HEK293 (cell line): ENCODE results near the gene ENTPD3.
A peak's percentile ranks its signal among the peaks of the same experiment; 100 is the strongest.

Source experiments
- CTCF ChIA-PET: fragments of 350-600 bp; formaldehyde crosslinking; extraction: SDS; loops from one replicate; lab custom pipeline; 2021; ENCODE audit warnings: antibody characterized with exemption; lab: Yijun Ruan, JAX
- POLR2A ChIA-PET: fragments of 300-600 bp; formaldehyde crosslinking; extraction: SDS; loops from one replicate; lab custom pipeline; 2020; ENCODE audit warnings: antibody characterized with exemption, inconsistent platforms; lab: Yijun Ruan, JAX
- H3K27ac ChIP-seq: fragments of 200-500 bp; sonication (Bioruptor generic); 2 replicates; pipeline ENCODE4 v1.5.1; 2014; ENCODE audit warnings: low read depth, low read length, control low read depth, inconsistent platforms; ENCODE audit errors: extremely low read depth
- H3K36me3 ChIP-seq, 2 experiments: fragments of 200-500 bp in 1 of 2; sonication (Bioruptor generic) in 1 of 2; 1 replicate in 1 of 2; 2 replicates in 1 of 2; pipeline ENCODE4 v1.5.1; 2014 to 2017; ENCODE audit warnings: inconsistent platforms in 2 of 2, low read length in 2 of 2; ENCODE audit not compliant: control insufficient read depth in 2 of 2, insufficient read depth in 1 of 2
- H3K4me1 ChIP-seq: fragments of 200-500 bp; sonication (Bioruptor generic); 2 replicates; pipeline ENCODE4 v1.5.1; 2014; ENCODE audit warnings: mild to moderate bottlenecking, low read length, inconsistent platforms; ENCODE audit not compliant: control insufficient read depth, insufficient read depth
- H3K4me3 ChIP-seq: 2 replicates; pipeline ENCODE4 v1.5.1; 2011; ENCODE audit warnings: low read depth, mild to moderate bottlenecking, control low read depth, low read length, moderate library complexity
- H3K9me3 ChIP-seq: fragments of 200-500 bp; sonication (Bioruptor generic); 2 replicates; pipeline ENCODE4 v1.5.1; 2014; ENCODE audit warnings: low read depth, low read length, inconsistent platforms; ENCODE audit not compliant: control insufficient read depth, insufficient read depth
- RBAK ChIP-seq: fragments of 450-650 bp; formaldehyde crosslinking; IDR thresholded peaks from 2 replicates; pipeline ENCODE4 v1.5.1; 2016; ENCODE audit warnings: missing biosample characterization, missing genetic modification characterization
- REST ChIP-seq: fragments of 450-650 bp; formaldehyde crosslinking; IDR thresholded peaks from 2 replicates; pipeline ENCODE4 v1.5.1; 2016; ENCODE audit warnings: missing biosample characterization, missing genetic modification characterization
- SETDB1 ChIP-seq: IDR thresholded peaks from one replicate; pipeline ENCODE4 v1.6.1; 2017; ENCODE audit warnings: mild to moderate bottlenecking, low read length, moderate library complexity, mixed read lengths; ENCODE audit not compliant: insufficient read length
- TSHZ1 ChIP-seq: fragments of 450-650 bp; formaldehyde crosslinking; IDR thresholded peaks from 2 replicates; pipeline ENCODE4 v1.5.1; 2016; ENCODE audit warnings: missing biosample characterization, missing genetic modification characterization, borderline replicate concordance
- ZBTB11 ChIP-seq: fragments of 450-650 bp; formaldehyde crosslinking; conservative IDR thresholded peaks from 2 replicates; pipeline ENCODE4 v1.5.1; 2016; ENCODE audit warnings: low read depth, missing biosample characterization, missing genetic modification characterization
- ZFP69B ChIP-seq: fragments of 450-650 bp; formaldehyde crosslinking; IDR thresholded peaks from 2 replicates; pipeline ENCODE4 v1.5.1; 2016; ENCODE audit warnings: missing biosample characterization, missing genetic modification characterization
- ZNF112 ChIP-seq: fragments of 450-650 bp; formaldehyde crosslinking; IDR thresholded peaks from 2 replicates; pipeline ENCODE4 v1.5.0; 2017; ENCODE audit warnings: missing biosample characterization, missing genetic modification characterization
- ZNF155 ChIP-seq: fragments of 450-650 bp; formaldehyde crosslinking; IDR thresholded peaks from 2 replicates; pipeline ENCODE4 v1.5.1; 2016; ENCODE audit warnings: missing biosample characterization, missing genetic modification characterization
- ZNF266 ChIP-seq: fragments of 450-650 bp; formaldehyde crosslinking; IDR thresholded peaks from 2 replicates; pipeline ENCODE4 v1.5.1; 2016; ENCODE audit warnings: missing biosample characterization, missing genetic modification characterization, low read depth
- ZNF362 ChIP-seq: fragments of 450-650 bp; formaldehyde crosslinking; IDR thresholded peaks from 2 replicates; pipeline ENCODE4 v1.5.1; 2016; ENCODE audit warnings: missing biosample characterization, missing genetic modification characterization
- ZNF37A ChIP-seq: fragments of 450-650 bp; IDR thresholded peaks from 2 replicates; pipeline ENCODE4 v1.5.1; 2018; ENCODE audit warnings: missing biosample characterization, missing genetic modification characterization
- ZNF548 ChIP-seq: fragments of 450-650 bp; formaldehyde crosslinking; IDR thresholded peaks from 2 replicates; pipeline ENCODE4 v1.5.1; 2016; ENCODE audit warnings: missing biosample characterization, missing genetic modification characterization
- ZNF571 ChIP-seq: fragments of 450-650 bp; formaldehyde crosslinking; IDR thresholded peaks from 2 replicates; pipeline ENCODE4 v1.5.0; 2017; ENCODE audit warnings: missing biosample characterization, missing genetic modification characterization
- ZNF596 ChIP-seq: fragments of 450-650 bp; IDR thresholded peaks from 2 replicates; pipeline ENCODE4 v1.5.0; 2018; ENCODE audit warnings: missing biosample characterization, mild to moderate bottlenecking, missing genetic modification characterization, moderate library complexity
- ZNF707 ChIP-seq: fragments of 450-650 bp; formaldehyde crosslinking; IDR thresholded peaks from 2 replicates; pipeline ENCODE4 v1.5.1; 2016; ENCODE audit warnings: missing biosample characterization, missing genetic modification characterization
- ZNF747 ChIP-seq: fragments of 450-650 bp; formaldehyde crosslinking; IDR thresholded peaks from 2 replicates; pipeline ENCODE4 v1.5.1; 2016; ENCODE audit warnings: missing biosample characterization, missing genetic modification characterization
- ZNF830 ChIP-seq: fragments of 450-650 bp; IDR thresholded peaks from 2 replicates; pipeline ENCODE4 v1.5.0; 2018; ENCODE audit warnings: missing biosample characterization, missing genetic modification characterization, low read depth, mild to moderate bottlenecking, moderate library complexity

The ENTPD3 gene

GRCh38 chr3:40427045-40427669 lies 40.2 kb downstream of the ENTPD3 start (continued):
- TF ChIP-seq ZNF596 (tag by site-specific recombination) (no peak), ZNF37A (tag by site-specific recombination) (no peak)
- TF ChIP-seq, all 188 proteins: peak for 0

GRCh38 chr3:40432793-40433192 lies 45.8 kb downstream of the ENTPD3 start:
- H3K4me3 ChIP-seq, result no peak overlapping the region
- no peaks in the 10 kb centered on the region for H3K9me3 ChIP-seq
- CTCF ChIA-PET, result interaction anchor here (0.7 to 1.1 kb wide), 2 partner anchors 102 to 408 kb away, joined by 3 read pairs; no protein-coding TSS in a partner anchor
- TF ChIP-seq ZNF362 (no peak), ZNF571 (no peak), ZNF830 (tag by site-specific recombination) (no peak)
- TF ChIP-seq, all 188 proteins: peak for 0
- Histone ChIP-seq H3K4me1 (no peaks in the 10 kb centered on the region), H3K36me3 (no peaks in the 10 kb centered on the region), H3K27ac (no peak overlapping the region)
- POLR2A ChIA-PET, result no interaction called here

- Histone ChIP-seq H3K4me1 (no peaks in the 10 kb centered on the region), H3K9me3 (no peaks in the 10 kb centered on the region), H3K4me3 (no peak overlapping the region), H3K36me3 (no peaks in the 10 kb centered on the region), H3K27ac (no peak overlapping the region)
- TF ChIP-seq ZNF548 (tag by site-specific recombination) (no peak), REST (peak; percentile 79)
- POLR2A ChIA-PET, result no interaction called here
- CTCF ChIA-PET, result no interaction called here
Measured at GRCh38 chr3:40437889-40438288, 50.9 kb downstream of the ENTPD3 start.

- no peak overlapping the region for H3K4me3 ChIP-seq
- no peaks in the 10 kb centered on the region for H3K9me3 ChIP-seq
- ChIA-PET CTCF (interaction anchor here (0.6 kb wide), 1 partner anchor 65 kb away, joined by 6 read pairs; no protein-coding TSS in a partner anchor), POLR2A (no interaction called here)
- no peaks in the 10 kb centered on the region for H3K4me1 ChIP-seq
- H3K36me3 ChIP-seq, result no peaks in the 10 kb centered on the region
- no peak overlapping the region for H3K27ac ChIP-seq
- no peak for TF ChIP-seq ZBTB11 (tag by site-specific recombination)
- no peak for TF ChIP-seq RBAK (tag by site-specific recombination)
- TF ChIP-seq ZNF707, result no peak
- TF ChIP-seq TSHZ1 (tag by site-specific recombination), result no peak
- TF ChIP-seq ZNF747 (tag by site-specific recombination), result no peak
- no peak for TF ChIP-seq ZNF155 (tag by site-specific recombination)
- no peak for TF ChIP-seq ZNF266 (tag by site-specific recombination)
- no peak for TF ChIP-seq ZFP69B
- TF ChIP-seq SETDB1, result no peak
- TF ChIP-seq ZNF112 (tag by site-specific recombination), result no peak
Measured at GRCh38 chr3:40445062-40445461, 58.1 kb downstream of the ENTPD3 start.
